SK-N-MC (cell line): ENCODE results near the gene ACTL10.

ENCODE experiments used
- DNase-seq: peaks from one replicate; pipeline ENCODE4 v3.0.0-alpha.2; 2011; ENCODE audit warnings: low read depth, low spot score
- H3K27ac ChIP-seq: fragments of 200-600 bp; sonication (generic); 2 replicates; pipeline ENCODE4 v1.5.1; 2016; ENCODE audit warnings: mixed run types
- H3K36me3 ChIP-seq: fragments of 200-600 bp; sonication (generic); 2 replicates; pipeline ENCODE4 v1.6.1; 2017; ENCODE audit warnings: antibody characterized with exemption, low read length, mixed read lengths; ENCODE audit not compliant: insufficient read depth
- H3K4me3 ChIP-seq: fragments of 200-600 bp; sonication (generic); 2 replicates; pipeline ENCODE4 v1.5.1; 2016
- H3K9ac ChIP-seq: fragments of 200-600 bp; sonication (generic); 2 replicates; pipeline ENCODE4 v1.8.0; 2017; ENCODE audit warnings: mixed run types, mixed read lengths; ENCODE audit not compliant: insufficient read length
- H3K9me3 ChIP-seq: fragments of 200-600 bp; sonication (generic); 2 replicates; pipeline ENCODE4 v1.6.1; 2017; ENCODE audit warnings: low read depth, mild to moderate bottlenecking, antibody characterized with exemption, low read length, moderate library complexity, mixed read lengths
- EZH2 ChIP-seq: fragments of 200-600 bp; sonication (generic); IDR thresholded peaks from one replicate; pipeline ENCODE4 v1.6.1; 2017; ENCODE audit warnings: antibody characterized with exemption
- FOXP2 ChIP-seq: optimal IDR thresholded peaks from 2 replicates; pipeline ENCODE3; 2011; ENCODE audit warnings: mild to moderate bottlenecking, moderate library complexity; ENCODE audit not compliant: insufficient read depth; ENCODE audit errors: extremely low read length, control extremely low read depth
- POLR2AphosphoS5 ChIP-seq: IDR thresholded peaks from 2 replicates; pipeline ENCODE4 v1.6.1; 2012; ENCODE audit warnings: mild to moderate bottlenecking, low read depth, low read length, borderline replicate concordance

Gene ACTL10

GRCh38 chr20:33659341-33660034, 7.3 kb upstream of the ACTL10 start:
- Histone ChIP-seq H3K36me3 (no peaks in the 10 kb centered on the region), H3K9ac (no peak overlapping the region), H3K27ac (no peak overlapping the region), H3K4me3 (no peak overlapping the region), H3K9me3 (no peaks in the 10 kb centered on the region)
- no peak for DNase-seq
- no peak for TF ChIP-seq POLR2AphosphoS5

- TF ChIP-seq EZH2 (no peak), FOXP2 (no peak), POLR2AphosphoS5 (no peak)
- DNase-seq = no peak
- H3K4me3 ChIP-seq = no peak overlapping the region
- H3K9me3 ChIP-seq = no peaks in the 10 kb centered on the region
- H3K36me3 ChIP-seq = no peaks in the 10 kb centered on the region
- H3K27ac ChIP-seq = no peak overlapping the region
- H3K9ac ChIP-seq = no peak overlapping the region
Measured at GRCh38 chr20:33660035-33660684, 6.6 kb upstream of the ACTL10 start.

GRCh38 chr20:33660685-33661058, 6.1 kb upstream of the ACTL10 start:
- H3K27ac ChIP-seq = no peak overlapping the region
- H3K9ac ChIP-seq = no peak overlapping the region
- TF ChIP-seq FOXP2 = no peak
- TF ChIP-seq EZH2 = no peak
- no peak for TF ChIP-seq POLR2AphosphoS5
- no peaks in the 10 kb centered on the region for H3K36me3 ChIP-seq
- no peaks in the 10 kb centered on the region for H3K9me3 ChIP-seq
- no peak overlapping the region for H3K4me3 ChIP-seq
- DNase-seq = no peak

- Histone ChIP-seq H3K27ac (no peak within 1 kb of the TSS), H3K9ac (peak within 1 kb of the TSS; percentile 79), H3K9me3 (no peaks in the 10 kb centered on the region), H3K36me3 (no peaks in the 10 kb centered on the region), H3K4me3 (peak within 1 kb of the TSS; percentile 97)
- TF ChIP-seq FOXP2 = no peak
- no peak for TF ChIP-seq EZH2
- TF ChIP-seq POLR2AphosphoS5 = no peak
- DNase-seq = no peak
Measured at GRCh38 chr20:33662172-33662571, 4.6 kb upstream of the ACTL10 start, which contains the start of gene C20orf144. Gene C20orf144 (plus strand): TSS chr20:33662327. CDS start chr20:33662346, 19 bp downstream.

- DNase-seq = no peak
- H3K27ac ChIP-seq = peak overlapping the region; percentile 56; the same call in 1 of the 2 replicates
- TF ChIP-seq FOXP2 (no peak), POLR2AphosphoS5 (peak; percentile 85), EZH2 (no peak)
- peaks cover 1% of the 10 kb centered on the region; the same call in 1 of the 2 replicates for H3K36me3 ChIP-seq
- H3K9ac ChIP-seq = peak overlapping the region; percentile 79
- H3K4me3 ChIP-seq = peak overlapping the region; percentile 97
- H3K9me3 ChIP-seq = no peaks in the 10 kb centered on the region
Measured at GRCh38 chr20:33663161-33664084, 3.3 kb upstream of the ACTL10 start.

GRCh38 chr20:33664085-33664761, 2.5 kb upstream of the ACTL10 start:
- Histone ChIP-seq H3K9me3 (no peaks in the 10 kb centered on the region), H3K36me3 (peaks cover 7% of the 10 kb centered on the region), H3K9ac (peak overlapping the region; percentile 79), H3K27ac (peak overlapping the region; percentile 56; the same call in 1 of the 2 replicates), H3K4me3 (peak overlapping the region; percentile 97)
- DNase-seq = no peak
- TF ChIP-seq EZH2 (no peak), POLR2AphosphoS5 (no peak), FOXP2 (no peak)

- TF ChIP-seq POLR2AphosphoS5 (no peak), FOXP2 (no peak), EZH2 (no peak)
- Histone ChIP-seq H3K9ac (no peak overlapping the region), H3K36me3 (peaks cover 7% of the 10 kb centered on the region), H3K4me3 (no peak overlapping the region), H3K27ac (no peak overlapping the region), H3K9me3 (no peaks in the 10 kb centered on the region)
- no peak for DNase-seq
Measured at GRCh38 chr20:33664762-33665144, 2.0 kb upstream of the ACTL10 start.
